Renal cortex interstitium (tissue), 15 donors: ENCODE data around the gene LIMK1. TPM values are rescaled to one million over a fixed set of nuclear protein-coding genes. Genes with fewer than 3 reads are reported as not detected.
"Not testable (repeated sequence)": the region's sequence is repeated elsewhere in the genome, so short reads cannot be mapped to it uniquely, and the experiment has no call there.

ENCODE experiments used
- DNase-seq, 11 donors: peaks; one replicate each; pipeline ENCODE4 v3.0.0-alpha.2; 2013; ENCODE audit warnings: low read depth in 9 of 11, low spot score in 4 of 11; ENCODE audit errors: extremely low read depth in 1 of 11
- long read RNA-seq, 16 experiments: transcript quantifications; one replicate each; lab custom pipeline, GENCODE V29; 2026
- polyA plus RNA-seq, 3 donors: library from polyadenylated mRNA; unstranded; fragments of 120-200 nt; gene quantifications; one replicate each; pipeline ENCODE4 v1.2.1, GENCODE V29; 2013; ENCODE audit not compliant: insufficient read length in 3 of 3

LIMK1 gene
- polyA plus RNA-seq, result 10 to 100 TPM; 18.3 to 26.6 (median 25.1) TPM
- long read RNA-seq, donor 1, partial matches to known transcripts, result 0 of 3 reads
- long read RNA-seq, donor 1, other reads (novel, unspliced or antisense), result 0 of 3 reads
- long read RNA-seq, donor 2, partial matches to known transcripts, result 0 of 3 reads
- long read RNA-seq, donor 2, other reads (novel, unspliced or antisense), result 0 of 3 reads
- long read RNA-seq, donor 3, transcript LIMK1-201 (16 exons, 3,219 nt), result major isoform, 7 of 7 reads
- long read RNA-seq, donor 3, partial matches to known transcripts, result 0 of 7 reads
- long read RNA-seq, donor 3, other reads (novel, unspliced or antisense), result 0 of 7 reads
- long read RNA-seq, donor 4, transcript LIMK1-201 (16 exons, 3,219 nt), result major isoform, 7 of 7 reads
- long read RNA-seq, donor 4, partial matches to known transcripts, result 0 of 7 reads
- long read RNA-seq, donor 4, other reads (novel, unspliced or antisense), result 0 of 7 reads
- long read RNA-seq, donor 5, result 0 reads
- long read RNA-seq, donor 6, partial matches to known transcripts, result 0 of 1 reads
- long read RNA-seq, donor 6, other reads (novel, unspliced or antisense), result 0 of 1 reads
- long read RNA-seq, donor 7, partial matches to known transcripts, result 0 of 2 reads
- long read RNA-seq, donor 7, other reads (novel, unspliced or antisense), result 0 of 2 reads
- long read RNA-seq, donor 8, result 0 reads
- long read RNA-seq, donor 9, partial matches to known transcripts, result 0 of 3 reads
- long read RNA-seq, donor 9, other reads (novel, unspliced or antisense), result 0 of 3 reads
- long read RNA-seq, donor 10, partial matches to known transcripts, result 0 of 3 reads
- long read RNA-seq, donor 10, other reads (novel, unspliced or antisense), result 0 of 3 reads
- long read RNA-seq, donor 11, partial matches to known transcripts, result 0 of 2 reads
- long read RNA-seq, donor 11, other reads (novel, unspliced or antisense), result 0 of 2 reads
- long read RNA-seq, donor 12, partial matches to known transcripts, result 0 of 1 reads
- long read RNA-seq, donor 12, other reads (novel, unspliced or antisense), result 0 of 1 reads
- long read RNA-seq, donor 13, result 0 reads
- long read RNA-seq, donor 14, partial matches to known transcripts, result 0 of 4 reads
- long read RNA-seq, donor 14, other reads (novel, unspliced or antisense), result 0 of 4 reads
- long read RNA-seq, donor 15, partial matches to known transcripts, result 0 of 1 reads
- long read RNA-seq, donor 15, other reads (novel, unspliced or antisense), result 0 of 1 reads
- long read RNA-seq, donor 16, transcript LIMK1-201 (16 exons, 3,219 nt), result major isoform, 12 of 22 reads
- long read RNA-seq, donor 16, partial matches to known transcripts, result 10 of 22 reads
- long read RNA-seq, donor 16, other reads (novel, unspliced or antisense), result 0 of 22 reads

DNA sequence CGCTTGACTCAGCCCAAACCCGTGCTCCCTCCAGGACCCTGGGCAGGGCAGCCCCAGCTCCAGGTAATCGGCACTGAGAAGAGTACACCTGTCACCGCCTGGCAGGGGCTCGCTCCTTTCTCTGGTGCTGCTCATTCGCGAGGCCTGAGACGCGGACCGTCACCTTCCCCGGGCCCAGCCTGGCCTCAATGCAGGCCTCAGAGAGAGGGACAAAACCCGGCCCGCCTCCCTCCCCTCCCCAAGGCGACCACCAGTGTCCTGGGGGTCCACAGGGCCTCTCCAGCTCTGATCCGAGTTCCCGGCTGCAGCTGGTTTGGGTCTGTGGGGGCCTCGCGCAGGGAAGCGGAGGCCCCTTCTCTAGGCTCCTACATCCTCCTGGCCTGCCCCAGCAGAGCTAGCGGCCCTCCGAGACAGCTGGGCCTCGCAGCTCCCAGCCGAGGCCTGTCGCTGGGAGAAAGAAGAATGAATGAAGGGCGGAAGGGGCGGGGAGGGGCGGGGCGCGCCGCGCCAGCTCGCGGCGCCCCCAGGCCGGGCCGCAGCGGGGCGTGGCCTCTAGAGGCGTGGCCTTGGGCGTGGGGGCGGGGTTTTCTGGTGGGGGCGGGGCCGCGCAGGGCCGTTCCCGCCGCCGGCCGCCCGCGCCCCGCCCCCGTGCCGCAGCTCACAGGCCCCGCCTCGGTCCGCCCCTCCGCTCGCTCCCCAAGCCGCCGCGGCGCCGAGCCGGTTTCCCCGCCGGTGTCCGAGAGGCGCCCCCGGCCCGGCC is at the start of gene LIMK1:
Gene LIMK1, plus strand, starts transcription at position 688 of the 760 bp plus-strand sequence. CDS start 187 bp downstream, outside the sequence.
- DNase-seq, result peak in 8 of 11 donors; percentile 69 to 81 (median 78)

DNA sequence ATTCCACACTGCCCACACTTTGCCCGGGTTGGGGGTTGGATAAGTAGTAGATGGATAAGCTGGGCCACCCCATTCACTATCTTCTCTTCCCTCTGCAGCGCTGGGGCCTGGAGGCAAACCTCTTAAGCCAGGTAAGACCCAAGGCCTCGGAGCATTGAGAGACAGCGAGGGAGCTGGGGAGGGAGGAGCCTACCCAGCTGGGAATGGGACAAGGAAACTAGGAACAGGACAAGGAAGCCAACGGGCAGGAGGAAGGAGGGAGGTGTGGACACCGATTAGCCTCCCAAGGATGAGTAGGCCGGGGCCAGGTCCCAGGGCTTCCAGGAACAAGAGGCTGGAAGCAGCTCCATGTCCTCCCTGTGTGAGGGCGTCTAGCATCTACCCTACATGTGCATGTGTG is 46.0 kb upstream of the LIMK1 start:
- DNase-seq, result no peak

GRCh38 chr7:74038194-74038961 is 45.2 kb upstream of the LIMK1 start:
- DNase-seq, result no peak

GRCh38 chr7:74039337-74039736 is 44.3 kb upstream of the LIMK1 start:
- DNase-seq, result no peak

- no peak for DNase-seq
These were observed 43.4 kb upstream of the LIMK1 start for GRCh38 chr7:74040101-74040790.

GRCh38 chr7:74040791-74041520 is 42.6 kb upstream of the LIMK1 start:
- DNase-seq, result no peak

DNA sequence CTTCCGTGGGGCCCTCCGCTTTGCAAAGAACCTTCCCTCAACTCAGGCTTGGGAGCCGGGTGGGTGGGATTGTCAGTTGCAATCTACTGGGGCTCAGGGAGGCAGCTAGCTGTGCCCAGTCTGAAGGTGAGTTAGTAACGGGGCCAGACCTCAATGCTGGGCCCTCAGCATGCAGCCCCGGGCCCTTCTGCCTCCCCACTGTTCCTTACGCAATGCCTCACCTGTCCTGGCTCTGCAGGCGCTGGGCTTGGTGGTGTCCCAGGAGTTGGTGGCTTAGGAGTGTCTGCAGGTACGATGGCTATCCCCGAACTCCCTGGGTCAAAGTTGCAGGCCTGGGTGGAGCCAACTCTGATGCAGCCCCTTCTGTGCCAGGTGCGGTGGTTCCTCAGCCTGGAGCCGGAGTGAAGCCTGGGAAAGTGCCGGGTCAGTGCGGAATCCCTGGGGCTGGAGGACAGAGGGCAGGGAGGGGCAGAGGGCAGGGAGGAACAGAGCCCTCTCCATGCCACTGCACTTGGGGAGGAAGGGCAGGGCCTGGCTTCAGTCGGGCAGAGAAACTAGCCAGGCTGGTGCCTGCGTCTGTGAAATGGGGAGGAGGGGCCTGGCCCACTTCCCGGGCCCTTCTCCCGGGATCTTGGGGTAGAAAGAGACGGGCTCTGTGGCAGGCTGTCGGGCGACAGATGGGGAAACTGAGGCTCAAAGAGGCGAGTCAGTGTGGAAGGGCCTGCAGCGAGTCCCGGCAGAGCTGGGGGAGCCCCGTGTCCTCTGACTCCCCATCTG is 40.7 kb upstream of the LIMK1 start:
- no peak for DNase-seq

- DNase-seq, result no peak
These were observed 40.1 kb upstream of the LIMK1 start for GRCh38 chr7:74043523-74043951.

DNA sequence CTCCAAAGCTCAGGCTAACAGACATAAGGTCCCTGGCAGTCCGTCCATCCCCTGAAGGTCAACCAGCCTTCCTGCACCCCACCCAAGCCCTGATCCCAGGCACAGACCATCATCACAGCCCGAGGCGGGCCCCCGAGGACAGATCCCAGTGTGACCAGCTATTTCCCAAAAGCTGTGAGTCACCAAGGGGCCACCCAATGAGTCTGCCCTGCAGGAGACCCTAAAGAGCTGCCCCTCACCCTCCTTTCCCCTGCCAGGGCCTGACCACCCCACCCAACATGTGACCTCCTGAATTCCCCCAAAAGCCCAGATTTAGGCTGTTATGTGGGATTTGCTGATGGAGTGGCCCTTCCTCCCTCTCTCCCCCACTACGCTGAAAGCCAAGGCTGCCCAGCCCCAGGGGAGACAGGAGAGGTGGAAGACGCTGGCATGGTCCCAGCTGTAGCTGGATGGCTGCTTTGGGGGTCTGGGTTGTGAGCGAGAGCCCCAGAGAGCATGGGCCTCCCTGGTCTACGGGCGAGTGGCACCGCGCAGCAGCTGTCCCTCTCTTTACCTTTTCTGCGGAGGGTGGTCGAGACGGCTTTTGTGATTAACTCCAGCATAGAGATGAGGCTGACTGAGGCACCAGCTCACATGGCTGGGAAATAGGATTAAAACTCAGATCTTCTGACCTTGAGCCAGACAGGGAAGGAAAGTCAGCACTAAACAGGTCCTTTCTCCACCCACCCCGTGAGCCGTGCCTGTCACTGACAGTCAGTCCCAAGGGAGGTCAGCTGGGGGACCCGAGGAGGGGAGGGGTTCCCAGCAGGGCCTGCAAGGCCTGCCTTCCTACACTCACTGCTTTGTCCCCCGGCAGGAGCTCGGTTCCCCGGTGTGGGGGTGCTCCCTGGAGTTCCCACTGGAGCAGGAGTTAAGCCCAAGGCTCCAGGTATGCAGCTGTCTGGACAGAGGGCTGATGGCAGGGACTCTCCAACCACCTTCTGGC is 38.9 kb upstream of the LIMK1 start:
- no peak for DNase-seq

GRCh38 chr7:74046581-74046980 is 37.0 kb upstream of the LIMK1 start:
- DNase-seq, result not testable (repeated sequence)

GRCh38 chr7:74047804-74048380 is 35.7 kb upstream of the LIMK1 start:
- no peak for DNase-seq

GRCh38 chr7:74048999-74049599 is 34.5 kb upstream of the LIMK1 start:
- DNase-seq, result no peak

- no peak for DNase-seq
These were observed 33.4 kb upstream of the LIMK1 start for GRCh38 chr7:74049997-74050798.
